ENCODE results near the gene PTPRCAP. TPM values are rescaled to one million over a fixed set of nuclear protein-coding genes. Genes with fewer than 3 reads are reported as not detected.

The PTPRCAP gene
- total and polyA plus RNA-seq, 9 of the 15 experiments (the other 6 are each of a cell fraction or from before 2014, with no cell fraction given): 0.22 to 2.0 (median 1.1) TPM; not detected in 4

- peak; percentile 62; the same call in 1 of the 2 replicates for TF ChIP-seq CXXC5 (CRISPR knock-in tag; IDR thresholded peaks at IDR 0.05)
- no peak for TF ChIP-seq RBM22 (IDR thresholded peaks at IDR 0.05; ENCODE audit: low read depth, low read length, poor library complexity, severe bottlenecking)
- peak; percentile 47 for TF ChIP-seq HCFC1 (IDR thresholded peaks at IDR 0.05; ENCODE audit: low read depth, low read length)
- no peak for TF ChIP-seq TAF9B (IDR thresholded peaks at IDR 0.05; ENCODE audit: partially characterized antibody)
- TF ChIP-seq ZNF431 (CRISPR knock-in tag; IDR thresholded peaks at IDR 0.05): no peak
- TF ChIP-seq TEAD4 (IDR thresholded peaks at IDR 0.05; ENCODE audit: low read length): no peak
- TF ChIP-seq TEAD4 (CRISPR knock-in tag; IDR thresholded peaks at IDR 0.05; ENCODE audit: borderline replicate concordance): no peak
- no peak for TF ChIP-seq NEUROD1 (IDR thresholded peaks at IDR 0.05; ENCODE audit: borderline replicate concordance, low read depth, low read length, partially characterized antibody)
- no peak for TF ChIP-seq BRF2 (IDR thresholded peaks at IDR 0.05; ENCODE audit: borderline replicate concordance, insufficient read depth, insufficient read length)
- peak; percentile 66 for TF ChIP-seq ETV5 (CRISPR knock-in tag; IDR thresholded peaks at IDR 0.05; ENCODE audit: low read depth)
- no peak for TF ChIP-seq ZNF696 (CRISPR knock-in tag; conservative IDR thresholded peaks at IDR 0.05)
- no peak for TF ChIP-seq KAT8 (IDR thresholded peaks at IDR 0.05; ENCODE audit: low read depth)
- no peak for TF ChIP-seq CEBPZ (IDR thresholded peaks at IDR 0.05; ENCODE audit: borderline replicate concordance, low read depth, low read length)
- 0 out of 2 replicates have a peak, but pooled peaks have one; percentile 58 for TF ChIP-seq GATAD2B (IDR thresholded peaks at IDR 0.05; ENCODE audit: borderline replicate concordance)
- peak; percentile 39 to 54; a peak in 2 of 4 replicates for TF ChIP-seq TEAD1 (CRISPR knock-in tag; IDR thresholded peaks at IDR 0.05)
- TF ChIP-seq CREB1 (IDR thresholded peaks at IDR 0.05): peak; percentile 96
- TF ChIP-seq CREB1 (CRISPR knock-in tag; IDR thresholded peaks at IDR 0.05): peak; percentile 95
- TF ChIP-seq KAT7 (CRISPR knock-in tag; IDR thresholded peaks at IDR 0.05; ENCODE audit: borderline replicate concordance): no peak; the same call in 1 of the 2 replicates
- TF ChIP-seq DEAF1 (CRISPR knock-in tag; IDR thresholded peaks at IDR 0.05): 0 out of 2 replicates have a peak, but pooled peaks have one; percentile 3
- 0 out of 2 replicates have a peak, but pooled peaks have one; percentile 4 for TF ChIP-seq MTA2 (IDR thresholded peaks at IDR 0.05; ENCODE audit: low read depth)
- no peak for TF ChIP-seq CGGBP1 (CRISPR knock-in tag; IDR thresholded peaks at IDR 0.05)
Observed at GRCh38 chr11:67463680-67464410, 26.4 kb upstream of the PTPRCAP start (continued).
